Measurements from ENCODE around the gene AGAP6.
"Not testable (repeated sequence)": the region's sequence is repeated elsewhere in the genome, so short reads cannot be mapped to it uniquely, and the experiment has no call there.

AGAP6 gene

DNA sequence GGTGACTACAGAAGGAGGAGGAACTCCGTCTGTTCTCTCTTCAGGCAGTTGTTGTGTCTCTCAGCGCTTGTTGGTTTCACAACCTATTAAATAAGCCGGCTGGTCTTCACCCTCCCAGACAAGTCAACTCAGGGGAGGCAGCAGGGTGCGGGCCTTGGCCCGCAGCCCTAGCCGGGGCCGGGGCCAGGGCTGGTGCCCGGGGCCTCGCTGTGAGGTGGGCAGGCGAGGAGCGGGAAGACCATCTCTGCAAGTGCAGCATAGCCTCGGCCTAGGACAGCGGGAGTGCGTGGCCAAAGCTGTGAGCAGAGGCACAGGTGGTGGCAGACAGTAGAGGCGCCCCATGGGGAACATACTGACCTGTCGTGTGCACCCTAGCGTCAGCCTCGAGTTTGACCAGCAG lies at the start of gene AGAP6:
AGAP6 (plus strand) TSS at position 31 of the 400 bp plus-strand sequence; CDS start at position 341, 310 bp downstream.
- not testable (repeated sequence) for H3K79me2 ChIP-seq; H3K9me3 ChIP-seq (ENCODE audit: control insufficient read depth, low read length); H2AFZ ChIP-seq; H3K27ac ChIP-seq; H3K27me3 ChIP-seq (ENCODE audit: control insufficient read depth, insufficient read depth, low read length); H3K4me2 ChIP-seq (ENCODE audit: low read length); H3K36me3 ChIP-seq (ENCODE audit: control insufficient read depth, insufficient read depth, low read length); H3K4me3 ChIP-seq (ENCODE audit: low read depth, low read length); H3K9ac ChIP-seq; H3K4me1 ChIP-seq

DNA sequence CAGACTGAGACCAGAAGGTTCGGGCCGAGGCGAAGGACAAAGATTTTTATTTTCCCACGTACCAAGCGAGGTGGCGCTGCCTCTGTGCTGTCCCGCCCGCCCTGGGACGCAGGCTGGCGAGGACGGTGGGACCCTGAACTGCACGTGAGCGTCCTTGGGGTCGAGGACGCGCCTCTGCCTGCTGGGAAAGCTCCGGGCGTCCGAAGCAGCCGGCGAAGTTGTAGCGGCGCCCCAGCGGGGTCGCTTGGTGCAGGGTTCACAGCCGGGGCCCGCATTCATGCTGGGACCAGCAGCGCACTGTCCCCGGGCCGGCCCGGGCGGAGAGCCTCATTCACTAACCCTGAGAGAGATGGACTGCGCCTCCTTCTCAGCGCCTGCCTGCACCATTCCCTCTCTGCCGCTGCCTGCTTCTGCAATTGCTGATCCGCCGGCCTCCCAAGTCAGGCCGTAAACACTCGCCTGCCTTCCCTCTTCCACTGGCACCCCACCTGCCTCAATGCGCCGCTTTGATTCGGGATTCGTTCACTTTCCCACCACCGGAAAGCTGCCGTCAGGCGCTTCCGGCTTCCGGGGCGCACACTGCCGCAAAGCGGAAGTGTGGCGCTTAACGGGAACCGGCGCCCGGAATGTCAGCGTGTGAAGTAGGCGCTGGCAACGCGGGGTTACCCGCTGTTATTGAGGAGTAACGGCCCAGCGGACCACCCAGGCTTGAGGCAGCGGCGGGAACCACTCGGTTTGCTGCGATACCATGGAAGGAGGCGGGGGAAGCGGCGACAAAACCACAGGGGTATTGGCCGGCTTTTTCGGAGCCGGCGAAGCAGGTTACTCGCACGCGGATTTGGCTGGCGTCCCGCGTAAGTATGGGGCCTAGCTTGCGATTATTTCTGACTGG lies 46.5 kb upstream of the AGAP6 start, which contains the start of the genes PARG and TIMM23B:
PARG (minus strand) TSS at position 581 of the 892 bp plus-strand sequence; CDS start at position 279, 302 bp downstream.
TIMM23B (plus strand) TSS at position 607 of the 892 bp plus-strand sequence; CDS start at position 749, 142 bp downstream.
- not testable (repeated sequence) for H3K36me3 ChIP-seq (ENCODE audit: control insufficient read depth, insufficient read depth, low read length); H3K27me3 ChIP-seq (ENCODE audit: control insufficient read depth, insufficient read depth, low read length); H3K4me1 ChIP-seq; H3K9me3 ChIP-seq (ENCODE audit: control insufficient read depth, low read length)
- Histone ChIP-seq H3K27ac (peak within 1 kb of the TSS; percentile 22), H3K9ac (peak within 1 kb of the TSS; percentile 69), H2AFZ (peak within 1 kb of the TSS; percentile 91), H3K79me2 (peaks cover 29% of the 10 kb centered on the region), H3K4me3 (ENCODE audit: low read depth, low read length) (peak within 1 kb of the TSS; percentile 75), H3K4me2 (ENCODE audit: low read length) (peak within 1 kb of the TSS; percentile 78)

GRCh38 chr10:49942339-49942705 lies 45.9 kb upstream of the AGAP6 start:
- H3K79me2 ChIP-seq: peaks cover 27% of the 10 kb centered on the region
- not testable (repeated sequence) for H3K27me3 ChIP-seq (ENCODE audit: control insufficient read depth, insufficient read depth, low read length); H3K36me3 ChIP-seq (ENCODE audit: control insufficient read depth, insufficient read depth, low read length); H3K4me1 ChIP-seq; H3K9me3 ChIP-seq (ENCODE audit: control insufficient read depth, low read length)
- peak overlapping the region; percentile 75 for H3K4me3 ChIP-seq (ENCODE audit: low read depth, low read length)
- H3K27ac ChIP-seq: peak overlapping the region; percentile 22
- H3K9ac ChIP-seq: peak overlapping the region; percentile 69
- H3K4me2 ChIP-seq (ENCODE audit: low read length): peak overlapping the region; percentile 78
- peak overlapping the region; percentile 91 for H2AFZ ChIP-seq

DNA sequence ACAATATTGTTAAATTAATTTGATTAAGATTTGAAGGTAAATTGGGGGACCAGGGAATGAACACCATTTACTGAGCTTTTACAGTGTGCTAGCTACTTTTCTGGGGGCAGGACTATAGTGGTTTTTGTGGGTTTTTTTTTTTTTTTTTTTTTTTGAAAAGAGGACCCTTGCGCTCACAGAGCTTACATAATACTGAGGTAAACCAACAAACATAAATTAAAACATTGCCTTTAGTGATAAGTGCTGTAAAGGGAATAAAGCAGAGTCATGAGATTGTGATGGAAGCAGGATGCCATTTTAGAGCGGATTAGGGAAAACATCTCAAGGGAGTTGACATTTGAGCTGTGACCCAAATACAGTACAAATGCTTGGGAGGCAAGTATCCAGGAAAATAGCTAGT lies 44.6 kb upstream of the AGAP6 start:
- H3K9me3 ChIP-seq (ENCODE audit: control insufficient read depth, low read length); H3K27ac ChIP-seq; H3K27me3 ChIP-seq (ENCODE audit: control insufficient read depth, insufficient read depth, low read length); H3K4me3 ChIP-seq (ENCODE audit: low read depth, low read length); H3K4me1 ChIP-seq; H3K4me2 ChIP-seq (ENCODE audit: low read length); H2AFZ ChIP-seq; H3K36me3 ChIP-seq (ENCODE audit: control insufficient read depth, insufficient read depth, low read length); H3K9ac ChIP-seq: not testable (repeated sequence)
- H3K79me2 ChIP-seq: peaks cover 27% of the 10 kb centered on the region

DNA sequence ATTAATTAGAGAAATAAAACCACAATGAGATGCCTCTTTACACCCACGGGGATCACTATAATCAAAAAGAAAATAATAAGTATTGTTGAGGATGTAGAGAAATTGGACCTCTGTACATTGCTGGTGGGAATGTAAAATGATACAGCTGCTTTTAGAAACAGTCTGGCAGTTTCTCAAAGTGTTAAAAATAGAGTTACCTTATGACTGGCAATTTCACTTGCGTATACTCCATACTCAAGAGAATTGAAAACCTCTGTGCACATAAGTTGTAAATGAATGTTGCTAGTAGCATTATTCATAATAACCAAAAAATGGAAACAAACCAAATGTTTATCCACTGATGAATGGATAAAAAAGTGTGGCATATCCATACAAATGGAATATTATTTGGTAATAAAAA lies 40.1 kb upstream of the AGAP6 start:
- H3K4me2 ChIP-seq (ENCODE audit: low read length); H3K9ac ChIP-seq; H3K36me3 ChIP-seq (ENCODE audit: control insufficient read depth, insufficient read depth, low read length); H3K27ac ChIP-seq; H3K27me3 ChIP-seq (ENCODE audit: control insufficient read depth, insufficient read depth, low read length); H2AFZ ChIP-seq; H3K79me2 ChIP-seq; H3K9me3 ChIP-seq (ENCODE audit: control insufficient read depth, low read length); H3K4me3 ChIP-seq (ENCODE audit: low read depth, low read length); H3K4me1 ChIP-seq: not testable (repeated sequence)

GRCh38 chr10:49948737-49949136 lies 39.5 kb upstream of the AGAP6 start:
- not testable (repeated sequence) for H3K4me2 ChIP-seq (ENCODE audit: low read length); H3K9ac ChIP-seq; H2AFZ ChIP-seq; H3K27ac ChIP-seq; H3K79me2 ChIP-seq; H3K36me3 ChIP-seq (ENCODE audit: control insufficient read depth, insufficient read depth, low read length); H3K27me3 ChIP-seq (ENCODE audit: control insufficient read depth, insufficient read depth, low read length); H3K4me3 ChIP-seq (ENCODE audit: low read depth, low read length); H3K9me3 ChIP-seq (ENCODE audit: control insufficient read depth, low read length); H3K4me1 ChIP-seq

DNA sequence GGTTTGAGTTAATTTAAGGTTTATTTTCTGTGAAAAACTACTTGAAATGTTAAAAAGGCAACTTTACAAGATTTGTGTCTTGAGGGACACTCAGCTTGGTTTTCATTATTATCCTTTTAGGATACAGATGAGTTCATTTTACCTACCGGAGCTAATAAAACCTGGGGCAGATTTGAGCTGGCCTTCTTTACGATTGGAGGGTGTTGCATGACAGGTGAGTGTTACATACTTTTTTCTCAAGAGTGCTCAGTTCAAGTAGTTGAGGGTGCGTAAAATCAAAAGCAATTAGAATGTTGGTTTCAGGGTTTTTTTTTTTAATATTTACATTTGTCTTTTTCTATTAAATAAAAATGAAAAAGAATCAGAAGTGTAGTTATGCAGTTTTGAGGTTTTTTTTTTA lies 36.2 kb upstream of the AGAP6 start:
- not testable (repeated sequence) for H3K36me3 ChIP-seq (ENCODE audit: control insufficient read depth, insufficient read depth, low read length); H3K27ac ChIP-seq; H3K79me2 ChIP-seq; H2AFZ ChIP-seq; H3K4me1 ChIP-seq; H3K27me3 ChIP-seq (ENCODE audit: control insufficient read depth, insufficient read depth, low read length); H3K9me3 ChIP-seq (ENCODE audit: control insufficient read depth, low read length); H3K9ac ChIP-seq; H3K4me3 ChIP-seq (ENCODE audit: low read depth, low read length); H3K4me2 ChIP-seq (ENCODE audit: low read length)

DNA sequence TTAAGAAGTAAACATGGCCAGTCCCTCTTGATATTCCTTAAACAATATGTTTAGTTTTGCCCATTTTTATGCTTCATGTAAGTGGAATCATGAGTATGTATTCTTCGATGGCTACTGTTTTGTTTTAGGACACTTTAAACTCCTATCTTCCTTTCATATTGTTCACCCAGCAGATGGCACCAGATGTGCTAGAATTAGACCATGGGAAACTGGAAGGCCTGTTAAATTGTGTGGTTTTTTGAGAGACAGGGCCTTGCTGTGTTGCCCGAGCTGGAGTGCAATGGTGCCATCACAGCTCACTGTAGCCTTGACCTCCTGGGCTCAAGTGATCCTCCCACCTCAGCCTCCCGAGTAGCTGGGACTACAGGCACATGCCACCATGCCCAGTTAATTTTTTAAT lies 35.1 kb upstream of the AGAP6 start:
- not testable (repeated sequence) for H3K4me1 ChIP-seq; H3K4me2 ChIP-seq (ENCODE audit: low read length); H3K36me3 ChIP-seq (ENCODE audit: control insufficient read depth, insufficient read depth, low read length); H3K9me3 ChIP-seq (ENCODE audit: control insufficient read depth, low read length); H3K9ac ChIP-seq; H2AFZ ChIP-seq; H3K79me2 ChIP-seq; H3K27me3 ChIP-seq (ENCODE audit: control insufficient read depth, insufficient read depth, low read length); H3K4me3 ChIP-seq (ENCODE audit: low read depth, low read length); H3K27ac ChIP-seq

GRCh38 chr10:49970331-49970857 lies 17.8 kb upstream of the AGAP6 start:
- not testable (repeated sequence) for H3K27ac ChIP-seq; H3K4me3 ChIP-seq (ENCODE audit: low read depth, low read length); H3K27me3 ChIP-seq (ENCODE audit: control insufficient read depth, insufficient read depth, low read length); H3K4me2 ChIP-seq (ENCODE audit: low read length); H3K36me3 ChIP-seq (ENCODE audit: control insufficient read depth, insufficient read depth, low read length); H3K4me1 ChIP-seq; H3K79me2 ChIP-seq; H3K9ac ChIP-seq; H2AFZ ChIP-seq; H3K9me3 ChIP-seq (ENCODE audit: control insufficient read depth, low read length)

DNA sequence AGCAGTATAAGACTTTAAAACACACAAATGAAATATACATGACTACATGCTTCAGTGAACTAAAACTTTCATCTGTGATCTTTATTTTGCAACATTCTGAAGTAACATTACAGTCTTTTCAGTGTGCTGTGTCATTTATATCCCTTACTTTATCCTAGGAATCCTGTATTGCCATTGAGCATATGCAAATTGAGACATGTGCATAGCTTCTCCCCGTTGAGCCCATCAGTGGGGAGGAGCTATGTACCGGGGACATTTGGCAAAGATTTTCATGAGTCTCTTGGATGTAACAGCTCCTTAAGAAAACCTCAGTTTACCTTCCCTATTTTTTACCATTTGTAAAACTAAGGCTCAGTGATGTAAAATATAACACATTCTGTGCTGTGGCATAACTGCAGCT lies 16.7 kb upstream of the AGAP6 start:
- H3K4me1 ChIP-seq; H3K9ac ChIP-seq; H3K4me2 ChIP-seq (ENCODE audit: low read length); H3K9me3 ChIP-seq (ENCODE audit: control insufficient read depth, low read length); H2AFZ ChIP-seq; H3K27me3 ChIP-seq (ENCODE audit: control insufficient read depth, insufficient read depth, low read length); H3K4me3 ChIP-seq (ENCODE audit: low read depth, low read length); H3K27ac ChIP-seq; H3K79me2 ChIP-seq; H3K36me3 ChIP-seq (ENCODE audit: control insufficient read depth, insufficient read depth, low read length): not testable (repeated sequence)

DNA sequence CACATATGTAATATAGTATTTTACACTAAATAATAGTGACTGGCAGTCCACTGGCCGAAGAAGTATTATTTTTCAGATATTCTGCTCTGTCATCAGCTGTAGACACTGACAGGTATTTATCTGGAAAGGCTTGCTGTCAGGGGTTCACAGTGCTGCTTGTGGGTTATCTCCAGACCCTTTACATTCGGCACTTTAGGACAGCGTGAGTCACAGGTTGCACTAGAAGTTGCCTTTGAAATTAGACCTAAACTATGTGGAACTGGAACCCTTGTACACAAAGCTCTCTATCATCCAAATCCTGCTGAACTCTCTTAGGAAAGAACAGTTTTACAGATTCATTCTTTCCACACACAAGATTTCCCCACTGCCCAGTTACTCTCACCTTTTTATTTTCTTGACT lies 16.1 kb upstream of the AGAP6 start:
- not testable (repeated sequence) for H3K36me3 ChIP-seq (ENCODE audit: control insufficient read depth, insufficient read depth, low read length); H3K9me3 ChIP-seq (ENCODE audit: control insufficient read depth, low read length); H2AFZ ChIP-seq; H3K4me3 ChIP-seq (ENCODE audit: low read depth, low read length); H3K4me2 ChIP-seq (ENCODE audit: low read length); H3K79me2 ChIP-seq; H3K4me1 ChIP-seq; H3K27ac ChIP-seq; H3K27me3 ChIP-seq (ENCODE audit: control insufficient read depth, insufficient read depth, low read length); H3K9ac ChIP-seq
